HG03103 (cell line): ENCODE results near the gene CAB39L.

ENCODE experiments used
- ATAC-seq: cut with Tn5 transposase; IDR thresholded peaks from one replicate; pipeline ENCODE4 v1.9.1; 2021; ENCODE audit warnings: low read depth; ENCODE audit not compliant: unreplicated experiment

Gene CAB39L

DNA sequence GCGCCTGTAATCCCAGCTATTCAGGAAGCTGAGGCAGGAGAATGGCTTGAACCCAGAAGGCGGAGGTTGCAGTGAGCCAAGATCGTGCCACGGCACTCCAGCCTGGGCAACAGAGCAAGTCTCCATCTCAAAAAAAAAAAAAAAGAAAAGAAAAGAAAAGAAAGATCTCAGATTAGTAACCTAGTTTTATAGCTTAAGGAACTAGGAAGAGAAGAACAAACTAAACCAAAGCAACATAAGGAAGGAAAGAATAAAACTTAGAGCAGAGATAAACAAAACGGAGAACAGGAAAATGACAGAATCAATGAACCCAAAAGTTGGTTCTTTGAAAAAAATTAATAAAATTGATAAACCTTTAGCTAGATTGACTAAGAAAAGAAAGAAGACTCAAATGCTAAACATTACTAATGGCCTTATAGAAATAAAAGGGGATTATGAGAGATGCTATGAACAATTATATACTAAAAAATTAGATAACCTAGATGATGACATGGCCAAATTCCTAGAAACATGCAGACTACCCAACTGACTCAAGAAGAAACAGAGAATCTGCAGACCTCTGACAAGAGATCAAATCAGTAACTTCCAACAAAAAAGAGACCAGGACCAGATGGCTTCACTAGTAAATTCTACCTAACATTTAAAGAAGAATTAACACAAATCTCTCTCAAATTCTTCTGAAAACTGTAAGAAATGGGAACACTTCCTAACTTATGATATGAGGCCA lies 127.9 kb downstream of the CAB39L start:
- no peak for ATAC-seq

DNA sequence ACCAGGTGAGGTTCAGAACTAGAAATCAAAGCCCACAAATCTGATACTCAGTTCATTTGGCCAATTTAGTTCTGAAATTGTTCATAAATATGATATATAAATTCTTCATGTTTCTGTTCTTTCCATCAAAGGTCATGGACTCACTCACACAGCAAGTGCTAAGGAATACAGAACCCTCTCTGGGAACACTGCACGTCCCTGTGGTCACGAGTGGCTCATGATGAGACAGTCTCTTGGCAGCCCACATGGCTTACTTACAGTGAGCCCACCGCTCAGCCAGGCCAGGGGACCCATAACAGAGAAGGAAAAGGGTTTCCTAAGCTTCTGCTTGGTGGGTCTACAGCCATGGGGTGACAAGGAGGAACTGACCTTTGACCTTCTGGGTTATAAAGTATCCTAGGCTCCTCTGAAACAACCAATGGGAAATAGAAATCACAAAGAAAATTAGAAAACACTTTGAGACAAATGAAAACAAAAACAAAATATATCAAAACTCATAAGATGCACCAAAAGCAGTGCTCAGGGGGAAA lies 128.8 kb downstream of the CAB39L start:
- ATAC-seq = no peak

DNA sequence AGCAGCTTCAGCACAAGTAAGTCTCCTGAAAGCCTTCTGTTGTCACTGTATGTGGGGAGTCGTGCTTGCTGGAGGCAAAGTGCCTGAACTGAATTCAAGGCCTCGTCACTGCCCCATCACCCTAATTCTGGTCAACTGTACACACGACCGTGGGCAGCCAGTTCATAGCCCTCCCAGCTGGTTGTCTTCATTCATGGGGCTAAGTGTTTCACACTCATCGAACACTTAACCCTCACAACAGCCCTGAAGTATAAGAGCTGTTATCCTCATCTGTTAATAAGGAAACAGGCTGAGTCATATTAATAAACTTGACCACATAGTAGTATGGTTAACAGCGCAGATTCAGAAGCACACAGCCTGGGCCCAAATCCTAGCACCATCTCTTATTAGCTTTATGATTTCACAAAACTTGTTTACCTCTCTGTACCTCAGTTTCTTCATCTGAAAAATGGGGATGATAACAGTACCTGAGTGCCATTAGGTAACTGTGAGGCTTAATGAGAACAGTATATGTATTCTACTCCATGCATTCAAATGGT lies 129.5 kb downstream of the CAB39L start:
- no peak for ATAC-seq

DNA sequence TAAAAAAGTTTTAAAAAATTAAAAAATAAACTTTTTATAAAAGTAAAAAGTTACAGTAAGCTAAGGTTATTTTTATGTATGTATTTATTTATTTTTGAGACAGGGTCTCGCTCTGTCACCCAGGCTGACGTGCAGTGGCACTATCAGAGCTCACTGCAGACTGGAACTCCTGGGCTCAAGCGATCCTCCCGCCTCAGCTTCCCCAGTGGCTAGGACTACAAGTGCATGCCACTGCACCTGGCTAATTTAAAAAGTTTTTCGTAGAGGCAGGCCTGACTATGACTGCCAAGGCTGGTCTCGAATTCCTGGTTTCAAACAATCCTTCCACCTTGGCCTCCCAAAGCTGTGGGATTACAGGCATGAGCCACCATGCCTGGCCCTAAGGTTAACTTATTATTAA lies 132.0 kb downstream of the CAB39L start:
- no peak for ATAC-seq

DNA sequence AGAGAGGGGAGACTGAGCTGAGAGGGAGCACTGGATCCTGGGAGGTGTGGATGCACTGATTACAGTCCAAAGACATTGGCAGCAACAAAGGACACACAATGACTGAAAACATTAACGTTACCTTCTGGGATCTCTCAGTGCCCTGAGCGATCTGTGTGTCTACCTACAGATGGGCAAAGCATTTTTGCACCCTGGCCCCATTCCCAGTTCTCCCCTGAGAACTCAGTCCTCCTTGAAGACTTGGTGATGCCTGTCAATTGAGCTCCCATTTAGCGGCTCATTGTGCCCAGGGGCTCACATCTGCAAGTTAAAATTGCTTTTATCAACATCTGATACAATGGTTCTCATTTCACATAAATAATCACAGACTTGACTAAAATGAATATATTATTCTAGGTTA lies 133.6 kb downstream of the CAB39L start:
- ATAC-seq = no peak

DNA sequence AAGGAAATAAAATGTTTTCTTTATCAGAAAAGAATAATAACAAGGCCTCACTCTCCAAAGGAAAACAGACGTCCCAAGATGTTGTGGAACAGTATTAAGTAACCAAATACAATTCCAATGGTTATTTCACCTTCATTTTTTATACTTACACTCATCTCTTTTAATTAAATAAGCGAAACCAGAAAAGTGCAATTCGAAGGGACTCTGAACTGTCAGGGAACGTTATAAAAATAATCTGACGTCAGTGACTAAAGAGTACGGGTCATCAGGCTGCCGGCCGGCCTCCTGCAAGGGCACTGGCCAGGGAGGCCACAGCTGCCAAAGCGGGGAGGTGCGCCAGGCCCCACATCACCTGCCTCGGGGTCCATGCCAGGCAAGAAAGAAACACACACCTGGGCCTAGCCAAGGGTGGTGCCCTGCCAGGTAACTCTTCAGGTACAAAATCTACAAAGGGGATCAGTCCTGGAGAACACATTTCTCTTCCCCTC lies 134.9 kb downstream of the CAB39L start:
- ATAC-seq = no peak

DNA sequence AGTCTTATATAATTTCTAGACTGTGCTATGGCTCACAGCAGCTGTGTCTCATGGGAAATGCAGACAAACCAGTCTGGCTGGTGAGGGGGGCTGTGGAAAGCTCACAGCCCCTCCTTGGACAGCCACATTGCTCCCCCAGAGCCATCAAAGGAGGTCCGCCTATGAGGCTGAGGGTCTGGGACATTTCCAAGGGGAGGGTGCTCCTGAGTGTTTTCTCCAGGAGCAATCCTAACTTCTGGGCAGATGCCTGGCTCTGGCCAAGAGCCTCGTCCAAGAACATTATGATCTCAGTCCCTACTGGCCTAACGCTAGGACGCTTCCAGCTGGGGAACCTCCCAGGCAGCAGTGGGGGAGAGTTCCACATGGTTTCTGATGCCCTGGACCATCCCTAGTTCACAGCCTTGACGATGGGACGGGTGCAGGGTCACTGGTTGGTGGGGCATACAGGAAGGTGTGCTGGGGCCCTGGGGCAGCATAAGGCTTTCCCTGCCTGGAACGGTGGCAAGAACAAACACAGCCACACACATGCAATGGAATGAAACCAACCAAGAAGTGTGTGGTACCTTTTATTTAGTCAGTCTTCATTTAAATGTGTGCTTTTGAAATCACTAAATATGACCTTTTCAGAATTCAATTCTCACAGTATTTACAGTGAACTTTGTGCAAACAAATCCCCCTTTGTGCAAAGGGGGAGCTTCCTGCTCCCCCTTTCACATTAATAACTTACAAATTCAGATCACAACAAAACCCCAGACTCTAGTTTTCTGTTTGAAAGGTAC lies 135.6 kb downstream of the CAB39L start:
- no peak for ATAC-seq

DNA sequence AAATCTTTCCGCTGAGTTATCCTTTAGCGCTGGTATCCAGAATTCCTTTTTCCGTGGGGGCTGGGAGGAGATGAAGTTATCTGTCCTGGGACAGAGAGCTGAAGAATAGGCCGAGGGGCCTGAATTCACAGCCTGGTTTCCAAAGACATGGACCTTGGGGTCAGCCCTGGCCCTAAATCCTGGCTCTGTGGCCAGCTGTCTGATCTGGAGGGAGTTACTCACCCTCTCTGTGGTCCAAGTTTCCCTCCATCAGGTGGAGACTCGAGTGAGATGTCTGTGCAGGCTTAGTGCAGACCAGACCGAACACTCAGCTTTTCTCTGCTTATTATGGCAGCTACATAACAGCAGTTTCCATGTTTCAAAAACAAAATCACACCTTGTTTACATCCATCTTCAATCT lies 136.5 kb downstream of the CAB39L start:
- ATAC-seq = no peak

DNA sequence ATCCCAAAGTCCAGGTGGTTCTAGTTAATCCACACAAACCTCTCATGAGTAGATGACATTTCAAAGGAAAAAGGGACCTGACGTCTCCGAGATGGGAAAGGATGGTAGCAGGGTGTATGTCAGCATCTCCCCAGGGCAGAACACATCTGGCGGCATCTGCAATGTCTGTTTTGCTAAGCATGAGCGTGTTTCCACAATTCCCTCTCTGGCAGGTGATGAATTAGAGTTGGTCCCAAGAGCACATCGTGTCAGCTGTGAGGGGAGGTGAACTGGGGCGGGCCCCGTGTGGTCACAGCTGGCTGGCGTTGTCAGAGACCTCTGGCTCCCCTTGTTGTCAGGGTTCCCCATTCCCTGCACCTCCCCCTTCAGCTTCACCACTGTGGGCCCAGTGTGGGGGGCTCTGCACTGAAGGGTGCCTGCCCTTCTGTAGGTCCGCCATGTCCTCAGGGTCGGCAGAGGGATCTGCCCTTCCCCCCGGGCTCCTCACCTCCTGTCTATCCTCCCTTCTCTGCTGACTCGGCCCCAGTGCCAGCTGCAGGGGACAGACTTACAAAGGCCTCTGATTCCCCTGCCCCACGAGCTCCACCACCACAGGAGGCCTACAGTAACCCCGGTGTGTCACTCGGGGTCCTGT lies 138.0 kb downstream of the CAB39L start:
- ATAC-seq = no peak

DNA sequence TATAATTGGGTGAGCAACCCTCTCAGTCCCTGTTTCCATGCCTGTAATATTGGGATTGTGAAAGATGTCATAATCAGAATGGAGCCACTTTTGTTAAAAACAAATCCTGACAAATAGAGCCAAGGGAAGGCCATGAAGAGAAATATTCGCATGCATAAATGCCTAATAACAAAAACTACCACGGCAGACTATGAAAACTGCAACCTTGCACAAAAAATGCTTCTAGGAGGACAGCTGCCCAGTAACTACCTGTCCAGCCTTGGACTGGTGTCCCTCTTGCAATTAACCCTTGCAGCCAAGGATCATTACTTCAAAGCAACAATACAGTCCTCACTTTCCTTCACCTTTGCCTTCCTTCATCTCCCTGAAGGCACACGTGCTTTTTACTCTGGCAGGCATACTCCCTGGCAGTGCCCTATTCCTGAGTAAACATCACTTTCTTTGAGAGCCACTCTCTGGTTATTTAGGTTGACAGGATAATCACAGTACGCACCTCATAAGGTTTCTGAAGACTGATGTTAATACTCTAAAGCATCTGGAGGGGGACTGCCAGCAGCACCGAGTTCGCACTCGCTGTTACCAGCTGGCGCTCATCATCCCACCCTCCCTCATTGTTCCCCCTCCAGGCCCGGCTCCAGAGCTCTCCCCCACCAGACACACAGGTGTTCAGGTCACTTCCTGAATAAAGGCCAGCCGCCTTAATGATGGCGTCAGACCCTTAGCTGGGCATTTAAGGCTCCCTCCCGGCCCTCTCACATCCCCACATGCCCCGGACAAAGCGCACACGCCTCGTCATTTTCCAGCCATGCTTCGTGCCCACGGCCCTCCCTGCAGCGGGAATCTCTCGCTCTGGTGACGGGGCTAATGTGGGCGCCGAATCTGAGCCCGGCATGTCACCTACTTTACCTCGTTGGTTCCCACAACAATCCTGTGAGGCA lies 138.8 kb downstream of the CAB39L start:
- ATAC-seq = no peak

DNA sequence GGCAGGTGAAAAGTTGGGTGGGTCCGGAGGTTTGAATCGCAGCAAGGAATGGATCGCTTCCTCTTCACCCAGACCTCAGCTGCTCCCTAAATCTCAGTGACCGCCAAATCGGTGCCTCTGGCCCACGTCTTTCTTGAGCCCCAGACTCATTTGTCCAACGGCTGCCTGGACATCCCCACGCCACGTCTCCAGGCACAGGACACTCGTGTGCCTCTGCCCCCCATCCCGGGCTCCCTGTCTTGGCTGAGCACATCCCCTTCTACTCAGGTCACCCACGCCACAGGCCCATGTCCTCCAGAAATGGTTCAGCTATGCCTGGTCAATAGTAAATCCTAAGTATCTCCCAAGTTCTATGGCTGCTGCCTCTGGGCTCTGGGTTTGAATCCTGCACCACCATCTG lies 139.5 kb downstream of the CAB39L start:
- no peak for ATAC-seq

DNA sequence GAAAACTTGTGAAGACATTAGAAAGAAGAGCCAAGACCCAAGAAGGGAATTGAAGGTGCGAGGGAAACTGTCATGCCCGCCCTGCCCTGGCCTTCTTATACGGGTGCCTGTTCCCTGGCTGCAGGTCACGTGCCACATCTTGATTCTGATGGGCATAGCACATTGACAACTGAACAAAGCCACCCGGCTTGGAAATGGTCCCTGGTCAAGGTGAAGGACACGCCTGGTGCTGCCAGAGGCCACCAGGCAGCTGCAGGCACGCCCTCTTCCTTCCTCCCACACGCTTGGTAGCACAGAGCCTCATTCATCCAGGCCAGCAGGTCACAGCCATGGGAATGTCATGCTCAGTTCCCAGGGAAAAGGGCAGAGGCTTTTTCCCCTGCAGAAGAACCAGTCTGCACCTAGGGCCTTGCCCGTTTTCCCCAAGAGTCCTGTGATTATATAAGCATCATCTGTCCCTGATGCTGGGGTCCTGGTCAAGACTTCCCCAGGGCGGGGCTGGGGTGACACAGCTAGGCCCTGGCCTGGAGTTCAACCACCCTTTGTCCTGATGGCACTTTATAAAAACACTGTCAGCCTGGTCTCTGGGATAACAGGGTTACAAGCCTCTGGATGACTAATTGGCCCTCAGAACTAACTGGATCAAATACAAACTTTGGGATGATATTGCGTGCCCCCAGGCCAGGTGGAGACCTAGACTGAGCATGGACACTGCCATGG lies 140.2 kb downstream of the CAB39L start:
- no peak for ATAC-seq

DNA sequence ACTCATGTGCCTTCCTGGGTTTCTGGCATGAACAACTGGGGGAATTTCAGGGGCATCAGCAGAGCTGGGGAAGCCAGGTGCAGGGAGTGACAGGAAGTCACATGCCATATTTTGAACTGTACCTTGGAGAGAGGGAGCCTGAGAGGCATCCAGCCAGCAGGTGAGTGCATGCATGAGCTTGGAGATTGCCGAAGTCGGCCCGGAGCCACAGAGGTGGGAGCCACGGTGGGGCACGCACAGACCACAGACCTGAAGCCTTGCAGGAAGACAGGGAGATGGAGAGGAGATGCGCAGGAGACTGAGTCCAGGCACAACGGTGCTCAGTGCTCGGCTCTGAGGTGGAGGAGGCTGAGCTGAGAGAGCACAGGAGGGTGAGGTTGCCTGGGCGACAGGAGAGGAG lies 141.0 kb downstream of the CAB39L start:
- ATAC-seq = no peak

DNA sequence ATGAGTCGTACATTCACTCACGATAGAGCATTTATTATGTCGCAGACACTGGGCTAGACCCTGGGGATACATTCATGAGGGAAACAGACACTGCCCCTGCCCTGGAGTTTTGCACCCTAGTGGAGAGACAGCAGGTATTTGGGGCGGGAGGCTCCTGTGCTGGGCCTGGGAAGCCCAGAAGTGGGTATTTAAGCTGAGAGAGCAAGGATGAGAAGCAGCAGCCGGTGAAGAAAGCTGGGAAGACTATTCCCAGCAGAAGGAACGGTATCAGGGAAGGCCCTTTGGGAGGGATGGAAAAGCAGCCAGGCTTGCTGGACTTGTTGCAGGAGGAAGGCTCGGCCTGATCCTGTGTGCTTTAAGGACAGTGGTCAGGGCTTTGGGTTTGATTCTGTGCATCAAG lies 141.6 kb downstream of the CAB39L start:
- no peak for ATAC-seq

DNA sequence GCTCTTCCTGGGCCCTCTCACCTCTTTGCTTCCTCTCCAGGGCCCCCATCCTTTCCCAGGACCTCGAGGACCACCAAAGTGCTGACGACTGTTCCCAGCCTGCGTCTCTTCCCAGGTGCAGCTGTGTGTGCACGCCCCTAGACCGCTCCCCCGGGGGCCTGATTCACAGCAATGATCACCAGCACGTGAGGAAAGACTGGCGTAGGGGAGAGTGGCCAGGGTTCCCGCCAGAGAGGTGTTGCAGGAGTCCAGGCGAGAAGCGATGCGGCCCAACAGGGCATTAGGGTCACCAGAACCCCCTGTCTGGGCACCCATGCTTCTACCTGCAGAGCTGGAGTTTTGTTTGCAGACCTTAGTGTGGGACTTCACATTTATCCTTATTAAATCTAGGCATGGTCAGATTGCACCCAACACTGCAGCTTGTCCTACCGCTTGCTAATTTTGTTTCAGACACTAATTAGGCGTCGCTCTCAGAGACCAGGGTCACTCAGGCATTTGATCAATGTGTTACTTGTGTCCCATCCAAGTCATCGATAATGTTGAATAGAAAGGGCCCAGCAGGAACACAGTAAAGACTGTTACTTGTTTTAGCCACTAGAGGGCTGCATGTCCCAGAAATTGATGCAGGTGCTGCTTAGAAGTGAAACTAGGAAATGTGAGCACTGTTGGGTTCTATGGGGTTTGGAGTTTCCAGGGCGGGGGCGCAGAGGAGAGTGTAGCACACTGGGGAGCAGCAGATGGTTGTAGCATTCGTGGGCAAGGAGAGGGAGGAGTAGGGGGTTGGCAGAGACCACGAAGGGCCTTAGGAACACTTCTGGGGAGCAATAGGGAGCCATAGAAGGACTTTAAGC lies 142.9 kb downstream of the CAB39L start:
- ATAC-seq = peak; percentile 85

DNA sequence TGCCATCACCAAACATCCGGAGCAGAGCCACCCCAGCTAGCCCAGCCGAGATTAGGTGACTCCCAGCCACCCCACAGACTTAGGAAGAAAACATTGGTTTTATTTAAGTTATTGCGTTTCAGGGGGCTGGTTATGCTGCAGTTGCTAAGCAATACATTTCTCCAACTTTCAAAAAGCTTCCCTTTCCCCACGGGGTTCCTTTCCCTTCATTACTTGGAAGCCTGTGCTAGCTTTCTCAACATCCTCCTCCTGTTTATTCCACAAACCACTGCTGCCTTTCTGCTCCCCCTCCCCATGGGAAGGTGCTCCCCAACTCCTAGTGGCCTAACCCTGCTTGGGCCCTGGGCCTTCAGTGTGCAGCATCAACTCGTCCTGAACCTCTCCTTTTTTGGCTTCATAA lies 143.6 kb downstream of the CAB39L start:
- no peak for ATAC-seq

DNA sequence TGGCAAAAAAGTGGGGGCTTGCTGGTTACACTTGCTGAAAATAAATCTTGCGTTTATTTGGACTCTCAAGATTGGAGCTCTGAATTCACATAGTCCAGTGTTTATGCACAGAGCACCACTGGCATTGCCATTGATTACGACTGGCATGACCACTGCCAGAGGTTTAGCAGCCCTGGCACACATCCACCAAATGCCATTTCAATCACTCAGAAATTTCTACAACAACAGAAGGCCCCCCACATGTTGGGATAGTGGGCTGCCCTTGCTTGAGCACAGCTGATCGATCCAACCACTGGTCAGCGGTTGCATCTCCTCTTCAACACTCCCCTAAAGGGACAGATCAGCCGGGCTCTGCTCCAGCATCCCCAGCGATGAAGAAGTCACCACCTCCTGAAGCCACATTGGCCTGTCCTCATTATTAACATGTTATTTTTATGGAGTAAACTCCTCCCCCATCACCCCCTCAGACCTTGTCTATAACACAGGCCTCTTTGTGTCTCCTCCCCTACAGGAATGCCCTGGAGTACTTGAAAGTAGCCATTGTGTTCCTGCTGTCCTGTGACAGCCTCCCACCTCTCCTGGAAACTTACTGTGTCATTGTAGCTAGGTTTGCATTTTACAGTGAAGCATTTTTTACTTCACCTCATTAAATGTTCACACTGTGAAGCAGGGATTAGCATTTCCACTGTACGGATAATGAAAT lies 144.8 kb downstream of the CAB39L start:
- no peak for ATAC-seq

DNA sequence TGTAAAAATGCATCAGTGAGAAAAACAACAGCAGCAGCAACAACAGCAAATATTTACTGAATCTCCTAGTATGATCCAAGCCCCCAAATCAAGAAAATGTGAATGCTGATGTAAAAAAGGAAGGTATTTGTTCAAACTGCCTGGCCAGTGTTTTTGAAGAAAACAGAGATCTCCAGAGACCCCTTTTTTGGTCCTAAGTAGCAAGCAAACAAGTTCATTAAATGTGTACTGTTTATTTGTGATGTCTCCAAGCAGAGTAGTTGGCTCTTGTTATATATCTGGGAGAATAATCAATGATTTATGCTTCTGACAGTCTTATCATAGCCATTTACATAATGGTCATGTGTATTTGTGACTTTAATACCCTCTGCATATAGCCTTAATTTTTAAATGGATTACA lies 145.4 kb downstream of the CAB39L start:
- ATAC-seq = no peak
